Body of pancreas (tissue), 4 donors: ENCODE results near the gene CHST14.

Source experiments
- POLR2A ChIP-seq, 3 donors: fragments of 450-650 bp; IDR thresholded peaks; one replicate each; pipeline ENCODE4 v1.6.1; 2016; ENCODE audit warnings: antibody characterized with exemption in 3 of 3, mild to moderate bottlenecking in 2 of 3
- TF ChIP-seq, protein P1 (sequence below), 7 experiments: fragments of 450-650 bp in 4 of 7; fragments of 200-600 bp in 3 of 7; sonication (generic) in 3 of 7; IDR thresholded peaks; one replicate each; pipeline ENCODE4 v1.5.1; 2016 to 2019; ENCODE audit warnings: antibody characterized with exemption in 7 of 7

DNA sequence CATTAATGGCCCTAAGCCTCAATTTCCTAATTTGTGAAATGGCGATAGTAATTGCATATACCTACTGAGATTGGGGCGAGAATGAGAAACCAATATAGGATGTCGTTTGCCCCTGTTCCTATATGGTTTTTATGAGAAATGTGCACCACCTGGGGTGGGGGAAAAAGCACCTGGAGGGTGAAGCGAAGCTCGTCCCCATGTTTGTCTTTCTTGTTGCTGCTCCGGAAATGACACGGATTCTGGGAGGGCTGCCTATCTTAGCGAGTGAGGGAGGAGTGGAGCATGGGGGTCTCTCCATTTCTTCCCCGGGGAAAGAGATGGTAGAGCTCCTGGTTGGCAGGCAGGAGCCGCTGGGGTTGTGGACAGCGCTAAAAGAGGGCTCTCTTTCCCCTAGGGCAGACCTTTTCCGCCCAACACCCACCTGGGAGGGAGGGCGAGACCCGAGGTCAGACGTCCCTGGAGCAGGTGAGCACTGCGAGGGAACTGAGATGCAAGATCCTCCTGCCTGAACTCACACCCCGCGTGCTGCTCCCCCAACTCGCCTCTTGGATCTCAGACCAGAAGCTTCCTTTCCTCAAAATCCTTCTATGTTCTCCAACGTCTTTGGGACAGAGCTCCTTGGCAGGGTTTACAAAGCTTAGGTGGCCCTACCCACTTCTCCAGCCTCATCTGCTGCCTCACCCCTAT is 35.6 kb upstream of the CHST14 start:
- TF ChIP-seq, protein P1, sequence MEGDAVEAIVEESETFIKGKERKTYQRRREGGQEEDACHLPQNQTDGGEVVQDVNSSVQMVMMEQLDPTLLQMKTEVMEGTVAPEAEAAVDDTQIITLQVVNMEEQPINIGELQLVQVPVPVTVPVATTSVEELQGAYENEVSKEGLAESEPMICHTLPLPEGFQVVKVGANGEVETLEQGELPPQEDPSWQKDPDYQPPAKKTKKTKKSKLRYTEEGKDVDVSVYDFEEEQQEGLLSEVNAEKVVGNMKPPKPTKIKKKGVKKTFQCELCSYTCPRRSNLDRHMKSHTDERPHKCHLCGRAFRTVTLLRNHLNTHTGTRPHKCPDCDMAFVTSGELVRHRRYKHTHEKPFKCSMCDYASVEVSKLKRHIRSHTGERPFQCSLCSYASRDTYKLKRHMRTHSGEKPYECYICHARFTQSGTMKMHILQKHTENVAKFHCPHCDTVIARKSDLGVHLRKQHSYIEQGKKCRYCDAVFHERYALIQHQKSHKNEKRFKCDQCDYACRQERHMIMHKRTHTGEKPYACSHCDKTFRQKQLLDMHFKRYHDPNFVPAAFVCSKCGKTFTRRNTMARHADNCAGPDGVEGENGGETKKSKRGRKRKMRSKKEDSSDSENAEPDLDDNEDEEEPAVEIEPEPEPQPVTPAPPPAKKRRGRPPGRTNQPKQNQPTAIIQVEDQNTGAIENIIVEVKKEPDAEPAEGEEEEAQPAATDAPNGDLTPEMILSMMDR (IDR thresholded peaks at IDR 0.05) = no peak
- TF ChIP-seq POLR2A (IDR thresholded peaks at IDR 0.05) = no peak
